HG02981 (cell line): ENCODE results near the gene NOS1AP.
"Not testable (repeated sequence)": the region's sequence is repeated elsewhere in the genome, so short reads cannot be mapped to it uniquely, and the experiment has no call there.

Source experiments
- ATAC-seq: cut with Tn5 transposase; IDR thresholded peaks from one replicate; pipeline ENCODE4 v1.9.1; 2021; ENCODE audit warnings: mild to moderate bottlenecking, moderate library complexity; ENCODE audit not compliant: unreplicated experiment

Gene NOS1AP

DNA sequence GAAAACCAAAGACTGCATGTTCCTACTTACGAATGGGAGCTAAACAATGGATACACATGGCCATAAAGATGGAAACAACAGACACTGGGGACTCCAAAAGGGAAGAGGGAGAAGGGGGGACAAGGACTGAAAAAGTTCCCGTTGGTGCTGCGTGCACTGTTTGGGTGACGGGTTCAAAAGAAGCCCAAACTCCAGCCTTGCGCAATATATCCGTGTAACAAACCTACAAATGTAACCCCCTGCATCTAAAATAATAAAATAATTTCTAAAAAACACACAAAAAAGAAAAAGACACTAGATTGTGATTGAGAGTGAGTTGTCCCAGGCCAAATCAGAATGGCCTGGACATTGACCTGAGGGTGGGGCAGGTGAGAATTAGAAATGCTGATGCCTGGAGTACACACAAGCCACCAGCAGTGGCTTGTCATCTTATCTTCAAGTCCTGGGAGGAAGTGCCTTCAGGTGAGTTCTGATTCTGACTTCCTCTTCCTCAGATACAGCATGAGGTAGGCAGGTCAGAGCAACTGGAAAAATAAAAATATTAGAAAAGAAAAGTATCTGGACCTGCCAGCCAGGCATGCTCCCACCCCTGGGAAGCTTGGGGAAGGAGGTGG is 252.4 kb downstream of the NOS1AP start:
- no peak for ATAC-seq

DNA sequence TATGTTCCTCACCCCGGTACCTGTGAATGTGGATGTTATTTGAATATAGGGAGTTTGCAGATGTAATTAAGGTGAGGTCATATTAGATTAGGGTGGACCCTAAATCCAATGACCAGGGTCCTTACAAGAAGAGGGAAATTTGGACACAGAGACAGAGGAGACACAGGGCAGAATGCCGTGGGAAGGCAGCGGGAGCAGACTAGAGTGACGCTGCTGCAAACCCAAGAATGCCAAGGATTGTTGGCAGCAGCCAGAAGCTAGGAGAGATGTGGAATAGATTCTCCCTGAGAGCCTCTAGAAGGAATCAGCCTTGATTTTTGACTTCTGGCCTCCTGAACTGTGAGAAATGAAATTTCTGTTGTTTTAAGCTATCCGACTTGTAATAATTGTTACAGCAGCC is 253.5 kb downstream of the NOS1AP start:
- no peak for ATAC-seq

DNA sequence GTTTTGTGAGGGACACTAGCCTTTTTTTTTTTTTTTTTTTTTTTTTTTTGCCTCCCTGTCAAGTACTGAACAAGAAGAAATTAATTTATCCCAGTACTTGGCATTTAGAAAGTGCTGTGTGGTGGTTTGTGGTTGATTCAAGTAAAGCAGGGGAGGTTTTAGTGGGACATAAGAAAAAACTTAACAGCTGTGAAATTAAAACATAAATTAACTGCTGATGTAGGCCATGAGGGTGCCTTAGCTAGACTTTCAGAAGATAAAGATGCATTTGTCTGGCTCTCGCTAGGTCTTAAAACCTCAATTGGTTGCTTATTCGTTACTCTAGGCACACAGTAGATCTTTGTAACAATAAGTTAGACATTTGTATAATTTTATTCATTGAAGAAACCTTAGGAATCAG is 254.9 kb downstream of the NOS1AP start:
- no peak for ATAC-seq

DNA sequence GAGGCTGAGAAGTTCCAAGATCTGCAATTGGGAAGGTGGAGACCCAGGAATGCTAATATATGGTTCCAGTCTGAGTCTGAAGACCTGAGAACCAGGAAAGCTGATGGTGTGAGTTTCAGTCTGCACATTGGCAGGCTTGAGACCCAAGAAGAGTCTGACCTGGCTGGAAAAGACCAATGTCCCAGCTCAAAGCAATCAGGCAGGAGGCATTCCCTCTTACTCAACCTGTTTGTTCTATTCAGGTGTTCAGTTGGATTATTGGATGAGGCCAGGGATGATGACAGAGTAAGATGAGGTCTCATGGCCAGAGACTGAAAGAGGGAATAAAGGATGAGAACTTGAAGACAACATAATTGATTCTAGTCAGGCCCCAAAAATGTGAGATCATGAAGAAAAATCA is 257.1 kb downstream of the NOS1AP start:
- ATAC-seq: no peak

DNA sequence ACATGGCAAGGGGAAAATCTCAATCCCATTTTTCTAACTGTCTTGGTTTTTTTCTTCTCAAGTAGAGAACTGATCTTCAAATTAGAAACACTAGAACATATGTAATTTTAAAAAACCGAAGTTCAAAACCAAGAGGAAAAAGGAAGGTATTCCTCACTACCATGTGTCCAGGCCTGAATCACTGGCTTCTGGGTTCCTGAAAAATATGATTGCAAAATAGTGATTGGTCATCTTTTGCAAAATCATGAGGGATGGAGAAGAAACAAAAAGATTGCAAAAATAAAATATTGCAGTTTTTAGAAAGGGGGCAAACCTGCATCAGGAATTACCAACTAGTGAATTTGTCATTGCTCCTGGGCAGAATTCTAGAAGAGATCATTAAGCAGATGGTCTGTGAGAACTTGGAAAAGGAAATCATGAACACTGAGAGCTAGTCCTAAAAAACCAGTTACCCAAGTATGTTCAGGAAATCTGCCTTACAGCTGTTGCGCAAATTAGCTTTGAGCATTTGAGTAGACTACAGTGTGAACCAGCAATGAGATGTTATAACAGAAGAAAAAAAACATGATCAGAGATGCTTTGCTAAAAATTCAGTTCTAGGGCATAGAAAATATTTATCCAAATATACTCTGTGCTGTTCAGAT is 257.8 kb downstream of the NOS1AP start:
- no peak for ATAC-seq

DNA sequence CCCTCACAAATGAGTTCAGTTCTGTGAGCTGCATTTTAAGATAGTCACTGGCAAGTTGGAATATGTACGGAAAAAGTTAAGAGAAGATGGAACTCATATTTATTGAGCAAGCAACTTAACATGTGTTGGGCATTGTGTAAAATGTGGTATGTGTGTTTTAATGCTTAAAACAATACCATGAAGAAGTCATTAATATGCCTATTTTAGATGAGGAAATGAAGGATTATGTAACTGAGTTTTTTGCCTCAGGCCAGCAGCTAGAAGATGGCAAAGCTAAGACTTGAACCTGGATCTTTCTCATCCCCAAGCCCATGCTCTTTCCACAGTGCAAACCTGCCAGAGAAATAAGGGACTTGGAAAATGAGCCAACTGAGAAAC is 258.3 kb downstream of the NOS1AP start:
- no peak for ATAC-seq

DNA sequence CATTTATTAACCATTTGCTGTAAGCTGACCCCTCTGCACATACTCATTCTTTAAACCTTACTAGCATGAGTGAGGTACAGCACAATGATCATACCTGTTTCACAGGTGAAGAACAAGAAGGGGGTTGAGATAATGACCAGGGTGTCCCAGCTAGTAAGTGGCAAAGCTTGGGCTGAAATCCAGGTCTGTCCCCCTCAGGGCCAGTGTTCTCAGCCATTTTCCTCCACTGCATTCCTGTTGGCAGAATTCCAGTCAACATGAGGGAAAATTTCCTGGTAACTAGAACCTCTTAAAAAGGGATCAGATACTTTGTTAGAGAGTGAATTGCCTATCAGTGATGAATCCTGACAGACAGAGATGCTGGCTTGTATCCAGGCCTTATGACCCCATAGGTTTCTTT is 259.0 kb downstream of the NOS1AP start:
- ATAC-seq: no peak

DNA sequence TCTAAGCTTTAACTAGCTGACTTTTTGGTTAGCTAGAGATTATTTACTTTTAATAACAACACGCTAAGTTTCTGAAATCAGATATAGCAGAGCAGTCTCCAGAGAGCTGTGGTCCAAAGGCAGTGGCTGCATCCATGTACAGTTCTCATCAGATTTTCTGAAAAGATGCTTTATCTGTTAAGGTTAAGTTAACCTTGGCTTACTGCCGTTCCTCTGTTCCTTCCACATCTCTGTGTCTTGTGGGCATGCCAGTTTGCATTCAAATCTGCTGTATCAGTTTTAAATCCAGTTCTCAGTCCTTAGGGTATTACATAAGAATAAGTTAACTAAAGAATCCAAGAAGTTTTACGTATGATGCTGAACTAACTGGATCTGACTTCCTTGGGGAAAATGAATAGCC is 260.3 kb downstream of the NOS1AP start:
- no peak for ATAC-seq

DNA sequence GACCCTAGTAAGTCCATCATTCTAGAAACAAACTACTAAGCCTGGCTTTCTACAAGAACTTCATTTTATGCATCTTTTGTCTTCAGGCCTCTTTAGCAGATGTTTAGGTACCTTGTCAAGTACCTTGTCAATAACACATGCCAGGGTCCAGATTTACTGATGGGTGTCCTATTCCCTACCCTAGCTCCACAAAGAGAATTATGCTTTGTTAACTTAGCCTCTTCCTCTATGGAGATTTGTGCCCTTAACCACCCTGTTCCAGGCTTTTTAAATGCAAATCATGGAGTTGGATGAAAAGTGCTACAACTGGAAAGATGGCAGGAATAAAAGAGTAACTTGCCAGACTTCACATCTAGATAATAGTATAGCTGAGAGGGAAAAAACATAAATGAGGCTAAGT is 264.5 kb downstream of the NOS1AP start:
- no peak for ATAC-seq

DNA sequence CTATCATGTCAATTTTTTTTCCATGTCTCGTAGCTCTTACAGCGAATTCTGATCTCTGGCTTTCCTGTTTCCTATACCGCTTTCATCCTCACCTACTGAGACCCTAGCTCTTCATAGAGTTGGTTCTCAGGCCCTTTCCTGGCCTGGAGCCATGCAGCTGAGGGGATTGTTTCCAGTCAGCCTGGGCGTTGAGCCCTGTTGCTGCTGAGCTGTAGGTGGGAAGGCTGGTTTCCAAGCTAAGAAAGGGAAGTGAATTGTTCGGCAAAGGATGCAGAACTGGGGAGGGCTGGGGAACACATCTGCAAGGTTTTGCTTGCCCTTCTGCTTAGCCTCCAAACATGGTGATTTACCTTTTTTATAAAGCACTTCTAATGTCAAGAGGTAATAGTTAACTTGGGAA is 265.6 kb downstream of the NOS1AP start:
- no peak for ATAC-seq

DNA sequence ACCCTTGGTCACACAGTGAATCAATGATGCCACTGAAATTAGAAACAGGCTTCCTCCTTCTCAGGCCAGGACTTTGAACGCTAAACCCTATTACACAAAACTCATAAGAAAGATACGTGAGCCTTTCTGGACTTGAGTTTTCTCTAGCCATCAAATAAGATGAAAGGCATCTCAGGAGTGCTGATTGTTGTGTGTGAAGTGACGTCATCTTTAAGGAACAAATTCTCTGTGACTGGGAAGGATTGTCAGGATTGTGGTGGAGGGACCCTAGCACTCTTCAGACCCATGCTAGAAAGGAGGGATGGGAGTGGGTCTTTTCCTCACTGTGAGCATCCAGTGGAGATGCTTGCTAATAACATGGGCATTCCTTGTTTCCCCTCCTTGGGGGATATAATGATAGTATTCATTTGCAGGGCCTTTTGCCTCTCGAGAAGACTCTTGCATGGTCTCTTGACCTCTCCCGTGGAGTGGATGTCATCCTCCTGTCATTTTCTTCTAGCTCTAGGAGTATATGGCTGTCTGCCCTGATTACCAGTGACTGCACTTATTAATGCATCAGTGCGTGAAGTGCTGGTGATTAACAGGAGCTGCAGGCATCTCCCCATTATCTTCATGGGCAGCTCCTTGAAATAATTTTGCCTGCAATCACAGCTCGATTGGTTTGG is 267.3 kb downstream of the NOS1AP start:
- no peak for ATAC-seq

DNA sequence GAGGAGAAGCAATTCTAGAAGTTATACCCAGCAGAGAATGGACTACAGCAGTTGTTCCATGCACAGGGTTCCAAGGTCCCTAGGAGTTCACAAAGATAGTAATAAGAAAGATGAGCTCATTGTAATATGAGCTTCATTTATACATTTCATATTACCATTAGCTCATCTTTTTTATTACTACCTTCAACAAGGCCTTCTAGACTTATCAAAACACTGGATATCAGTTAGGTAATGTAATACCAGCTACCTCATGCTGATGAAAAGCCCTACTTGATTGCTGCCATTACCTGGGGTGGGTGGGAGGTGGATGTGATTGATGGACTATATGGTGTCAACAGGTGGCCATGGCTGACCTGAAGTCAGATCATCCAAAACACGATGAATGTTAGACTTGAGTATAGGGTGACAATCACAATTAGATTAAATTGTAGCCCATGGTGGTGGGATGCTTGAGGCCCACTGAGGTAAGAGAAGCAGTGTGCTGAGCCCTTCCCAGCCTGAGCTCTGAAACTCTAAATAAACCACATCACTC is 273.0 kb downstream of the NOS1AP start:
- ATAC-seq: no peak

DNA sequence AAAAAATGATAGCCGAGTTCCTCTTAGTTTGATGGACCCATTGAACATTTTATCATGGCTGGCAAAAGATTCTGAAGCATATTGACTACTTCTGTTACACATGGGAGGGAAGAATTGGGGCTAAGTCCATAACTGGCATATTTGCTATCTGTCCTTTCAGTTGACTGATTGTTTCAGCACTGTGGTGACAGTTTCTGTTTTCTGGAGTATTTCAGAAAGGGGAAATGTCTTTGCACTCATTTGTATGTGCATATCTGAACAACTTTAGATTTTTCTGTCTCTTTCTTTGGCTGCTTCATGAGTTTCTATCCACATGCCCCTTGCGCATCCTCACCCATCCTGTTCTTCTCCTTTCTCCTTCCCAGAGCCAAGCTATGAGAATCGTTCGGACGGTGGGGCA is 274.0 kb downstream of the NOS1AP start:
- ATAC-seq: no peak

DNA sequence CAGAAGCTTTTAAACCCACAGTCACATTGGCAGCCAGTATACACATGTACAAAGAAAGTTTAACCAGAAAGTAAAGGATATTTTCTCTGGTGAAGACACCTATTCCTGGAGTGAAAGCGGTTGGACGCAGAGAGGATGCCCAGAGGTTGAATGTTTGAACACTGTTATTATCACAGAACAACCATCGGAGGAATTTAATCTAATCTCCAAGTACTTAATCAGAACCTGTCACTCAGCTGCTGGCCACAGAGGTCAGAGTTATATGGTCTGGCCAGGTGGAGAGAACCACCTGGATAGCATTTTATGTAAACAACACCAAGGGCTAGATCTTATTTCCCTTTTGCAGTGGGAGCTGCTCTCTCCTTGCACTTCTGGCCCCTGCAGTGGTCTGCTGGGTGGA is 277.8 kb downstream of the NOS1AP start:
- ATAC-seq: no peak

DNA sequence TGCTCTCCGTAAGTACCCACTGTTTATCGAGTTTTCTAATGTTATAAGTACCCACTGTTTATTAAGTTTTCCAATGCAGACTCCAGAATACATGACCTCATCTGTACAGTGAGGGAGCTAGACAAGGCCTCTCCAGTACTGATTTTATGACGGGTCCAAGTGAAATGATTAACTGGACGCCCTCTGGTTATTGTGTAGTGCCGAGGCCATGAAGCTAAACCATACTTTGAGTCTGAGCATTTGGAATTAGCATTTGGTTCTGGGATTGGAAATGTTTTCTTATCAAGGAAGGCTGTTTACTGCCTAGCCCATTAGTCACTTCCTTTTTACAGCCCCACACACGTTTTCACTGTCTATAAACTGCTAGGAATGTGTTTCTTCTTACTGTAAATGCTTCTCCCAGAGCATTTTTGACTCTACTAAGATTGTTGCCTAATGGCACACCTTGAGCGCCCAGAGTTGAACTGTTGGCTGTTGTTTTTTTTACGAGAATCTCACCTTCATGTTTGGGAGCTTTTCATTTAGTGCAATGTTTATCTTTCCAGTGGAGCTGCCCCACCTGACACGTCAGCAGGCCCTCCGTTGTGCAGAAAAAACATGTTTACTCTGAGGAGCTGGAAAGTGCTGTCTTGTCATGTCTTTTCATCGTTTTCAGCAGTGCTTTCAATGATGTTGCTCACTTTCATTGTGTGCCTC is 280.3 kb downstream of the NOS1AP start:
- no peak for ATAC-seq

DNA sequence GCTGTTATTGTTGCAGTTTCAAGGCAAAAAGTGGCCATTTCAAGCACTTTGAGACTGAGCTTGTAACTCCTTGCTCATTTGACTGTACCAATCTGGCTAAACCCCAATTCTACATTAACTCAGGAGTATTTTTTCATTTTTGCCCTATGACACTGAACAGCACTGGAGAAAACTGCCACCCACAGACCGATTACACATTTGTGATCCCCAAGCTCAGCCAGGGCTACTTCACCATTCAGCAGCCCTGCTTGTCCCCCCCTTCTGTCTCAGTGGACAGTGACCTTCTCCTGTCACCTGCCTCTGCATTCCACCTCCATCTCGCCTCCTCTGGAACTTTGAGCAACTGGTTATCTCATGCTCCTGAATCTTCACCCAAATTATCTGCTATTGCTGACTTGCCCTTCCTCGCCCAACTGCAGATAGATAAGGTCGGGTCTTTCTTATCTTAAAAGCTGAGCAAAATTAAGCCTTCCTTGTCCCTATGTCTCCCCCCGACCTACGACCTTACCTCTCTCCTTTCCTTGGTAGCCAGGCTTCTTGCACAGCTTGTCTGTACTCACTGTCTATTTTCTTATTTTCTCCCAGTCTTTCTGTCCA is 281.9 kb downstream of the NOS1AP start:
- no peak for ATAC-seq

DNA sequence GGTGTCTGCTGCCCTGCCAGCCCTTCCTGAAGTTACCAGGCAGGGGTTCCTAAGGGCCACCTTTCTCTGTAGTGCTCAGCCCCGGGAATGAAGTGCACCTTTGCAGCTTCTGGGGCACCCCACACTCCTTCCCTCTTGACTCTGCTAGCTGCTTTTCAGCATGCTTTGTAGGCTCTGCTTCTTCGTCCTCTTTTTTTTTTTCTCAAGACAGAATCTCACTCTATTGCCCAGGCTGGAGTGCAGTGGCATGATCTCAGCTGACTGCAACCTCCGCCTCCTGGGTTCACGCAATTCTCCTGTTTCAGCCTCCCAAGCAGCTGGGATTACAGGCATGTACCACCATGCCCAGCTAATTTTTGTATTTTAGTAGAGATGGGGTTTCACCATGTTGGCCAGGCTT is 282.4 kb downstream of the NOS1AP start:
- not testable (repeated sequence) for ATAC-seq

DNA sequence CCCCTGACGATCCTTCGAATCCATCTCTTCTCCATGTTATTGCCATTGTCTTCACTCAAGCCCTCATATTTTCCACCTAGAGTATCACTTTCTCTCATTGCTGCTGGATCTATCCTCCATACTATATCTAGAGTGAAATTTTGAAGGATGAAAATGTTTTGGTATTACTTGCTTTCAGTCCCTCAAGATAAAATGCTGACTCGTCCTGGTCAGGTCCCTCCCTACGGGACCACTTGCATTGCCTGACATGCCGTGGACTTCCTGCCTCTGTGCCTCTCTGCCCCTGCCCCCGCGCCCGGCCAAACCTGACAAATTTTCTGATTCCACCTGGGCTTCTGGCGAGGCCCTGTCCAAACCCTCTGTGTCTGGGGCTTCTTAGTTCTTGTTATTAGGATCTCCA is 283.6 kb downstream of the NOS1AP start:
- ATAC-seq: no peak

DNA sequence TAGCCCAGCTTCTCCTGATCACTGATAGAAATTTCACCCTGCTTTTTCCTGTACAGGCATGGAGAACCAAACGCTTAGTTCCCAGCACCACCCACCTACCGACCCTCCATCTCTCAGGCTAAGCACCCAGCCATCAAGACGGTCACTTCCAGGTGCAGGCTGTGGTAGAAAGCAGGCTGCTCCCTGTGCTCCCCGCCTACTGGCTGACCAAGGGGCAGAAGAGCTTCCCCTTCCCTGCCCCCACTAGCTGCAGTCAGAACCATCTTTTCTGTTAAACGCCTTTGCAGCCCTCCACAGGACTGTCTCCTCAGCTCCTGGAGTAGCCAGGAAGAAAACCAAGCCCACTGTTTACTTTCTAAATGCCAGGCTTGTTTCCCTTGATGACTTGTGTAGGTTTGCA is 284.2 kb downstream of the NOS1AP start:
- no peak for ATAC-seq

DNA sequence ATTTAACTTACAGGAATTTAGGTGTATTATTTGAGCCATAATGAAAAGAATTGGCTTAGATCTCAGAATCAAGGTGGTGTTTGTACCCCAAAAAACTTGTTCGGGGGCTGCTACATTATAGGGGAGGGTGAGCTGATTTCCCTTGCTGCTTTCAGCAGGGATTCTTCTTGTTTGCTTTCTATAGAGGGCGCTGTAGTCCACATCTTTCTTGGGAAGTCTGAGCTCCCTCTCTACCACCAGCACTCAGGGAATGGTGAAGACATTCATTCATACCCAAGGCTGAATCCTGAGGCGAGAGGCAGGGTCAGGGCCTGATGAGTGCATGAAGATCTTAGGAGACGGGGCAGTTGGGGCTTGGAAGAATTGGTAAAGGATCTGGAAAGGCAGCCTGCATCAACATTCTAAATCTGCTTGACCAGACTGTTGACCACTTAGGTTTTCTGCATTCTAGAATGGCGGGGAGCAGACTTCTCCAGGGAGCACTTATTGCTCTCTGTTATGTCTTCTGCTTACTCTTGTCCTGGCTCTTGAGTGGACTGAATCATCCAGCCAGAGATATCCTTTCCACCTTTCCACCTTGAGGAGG is 288.3 kb downstream of the NOS1AP start:
- ATAC-seq: no peak

DNA sequence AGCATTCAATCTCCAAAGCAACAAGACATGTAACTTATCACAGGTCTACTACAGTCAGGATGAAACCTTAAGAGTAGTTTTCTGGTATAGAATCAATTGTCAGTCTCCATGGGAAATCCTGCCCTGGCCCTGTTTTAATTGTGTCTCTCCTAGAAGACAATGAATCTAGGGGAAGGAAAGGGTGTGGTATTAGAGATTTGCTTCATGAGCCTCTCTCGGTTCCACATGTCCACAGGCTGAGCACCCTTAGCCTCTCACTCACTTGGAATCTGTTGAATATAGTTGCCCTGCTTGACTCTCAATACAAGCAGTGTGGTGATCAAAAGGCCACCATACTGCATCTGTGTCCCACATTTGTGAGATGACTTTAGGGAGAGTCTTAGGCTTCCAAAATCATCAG is 289.4 kb downstream of the NOS1AP start:
- no peak for ATAC-seq
